ENCODE results near the gene LHCGR.

Gene LHCGR

DNA sequence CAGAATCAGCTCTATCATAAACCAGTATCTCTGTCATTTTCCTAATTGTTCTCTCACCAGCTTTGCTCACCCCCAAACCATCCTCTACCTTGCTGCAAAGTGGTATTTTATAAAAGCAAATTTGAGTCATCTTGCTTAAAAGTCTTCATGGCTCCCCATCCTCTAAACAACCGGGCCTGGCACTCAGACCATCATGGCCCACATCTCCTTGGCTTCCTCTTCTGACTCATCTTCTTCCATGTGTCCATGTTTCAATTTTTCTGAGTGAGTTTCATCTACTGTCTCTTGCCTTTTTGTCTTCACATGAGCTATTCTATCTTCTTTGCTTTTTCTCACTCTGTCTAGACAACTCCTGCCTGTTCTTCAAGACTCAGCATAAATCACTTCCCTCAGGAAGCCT, 58.6 kb downstream of the LHCGR start:
- no peak for DNase-seq (ENCODE audit: low read depth)
- no peak overlapping the region for H3K4me3 ChIP-seq (ENCODE audit: low read depth, low read length)
- TF ChIP-seq, protein P1, sequence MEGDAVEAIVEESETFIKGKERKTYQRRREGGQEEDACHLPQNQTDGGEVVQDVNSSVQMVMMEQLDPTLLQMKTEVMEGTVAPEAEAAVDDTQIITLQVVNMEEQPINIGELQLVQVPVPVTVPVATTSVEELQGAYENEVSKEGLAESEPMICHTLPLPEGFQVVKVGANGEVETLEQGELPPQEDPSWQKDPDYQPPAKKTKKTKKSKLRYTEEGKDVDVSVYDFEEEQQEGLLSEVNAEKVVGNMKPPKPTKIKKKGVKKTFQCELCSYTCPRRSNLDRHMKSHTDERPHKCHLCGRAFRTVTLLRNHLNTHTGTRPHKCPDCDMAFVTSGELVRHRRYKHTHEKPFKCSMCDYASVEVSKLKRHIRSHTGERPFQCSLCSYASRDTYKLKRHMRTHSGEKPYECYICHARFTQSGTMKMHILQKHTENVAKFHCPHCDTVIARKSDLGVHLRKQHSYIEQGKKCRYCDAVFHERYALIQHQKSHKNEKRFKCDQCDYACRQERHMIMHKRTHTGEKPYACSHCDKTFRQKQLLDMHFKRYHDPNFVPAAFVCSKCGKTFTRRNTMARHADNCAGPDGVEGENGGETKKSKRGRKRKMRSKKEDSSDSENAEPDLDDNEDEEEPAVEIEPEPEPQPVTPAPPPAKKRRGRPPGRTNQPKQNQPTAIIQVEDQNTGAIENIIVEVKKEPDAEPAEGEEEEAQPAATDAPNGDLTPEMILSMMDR (conservative IDR thresholded peaks at IDR 0.05; ENCODE audit: low read depth, low read length), result no peak

DNA sequence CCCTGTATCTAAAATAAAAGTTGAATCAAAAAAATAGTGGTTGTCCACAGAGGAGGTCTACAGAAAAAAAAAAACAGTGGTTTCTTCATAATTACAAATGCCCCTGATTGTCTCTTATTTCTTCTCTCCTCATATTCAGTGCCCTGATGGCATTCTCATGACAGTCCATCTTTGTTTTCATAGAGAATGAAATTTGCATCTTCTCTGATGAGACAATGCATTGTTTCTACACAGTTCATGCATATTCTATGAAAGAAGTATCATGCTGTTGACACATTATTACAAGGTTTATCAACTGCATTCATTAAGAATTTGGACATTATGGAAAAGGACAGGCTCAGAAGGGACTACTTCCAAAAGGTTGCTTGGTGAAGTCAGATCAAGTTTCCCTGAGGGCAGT, 59.5 kb downstream of the LHCGR start:
- no peak for DNase-seq (ENCODE audit: low read depth)
- TF ChIP-seq, protein P1 (conservative IDR thresholded peaks at IDR 0.05; ENCODE audit: low read depth, low read length), result no peak
- no peak overlapping the region for H3K4me3 ChIP-seq (ENCODE audit: low read depth, low read length)

DNA sequence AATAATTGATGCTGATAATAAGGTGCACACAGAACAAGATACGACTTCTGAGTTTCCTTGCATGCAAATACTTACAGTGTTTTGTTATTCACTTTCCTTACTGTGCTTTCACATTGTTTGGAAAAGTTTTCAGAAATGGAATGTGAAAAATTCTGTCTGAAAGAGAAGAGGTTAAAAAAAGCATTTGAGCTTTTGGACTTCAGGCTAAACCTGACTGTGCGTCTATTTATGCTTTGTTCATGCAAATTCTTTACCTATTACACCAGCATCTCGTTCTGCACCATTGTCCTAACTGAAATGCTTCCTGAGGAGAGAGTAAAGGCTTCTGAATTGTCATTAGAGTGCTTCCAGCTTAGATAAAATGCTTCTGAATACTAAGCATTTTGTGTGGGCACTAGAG, 61.4 kb downstream of the LHCGR start:
- DNase-seq (ENCODE audit: low read depth), result peak; percentile 67
- TF ChIP-seq, protein P1 (conservative IDR thresholded peaks at IDR 0.05; ENCODE audit: low read depth, low read length), result no peak

DNA sequence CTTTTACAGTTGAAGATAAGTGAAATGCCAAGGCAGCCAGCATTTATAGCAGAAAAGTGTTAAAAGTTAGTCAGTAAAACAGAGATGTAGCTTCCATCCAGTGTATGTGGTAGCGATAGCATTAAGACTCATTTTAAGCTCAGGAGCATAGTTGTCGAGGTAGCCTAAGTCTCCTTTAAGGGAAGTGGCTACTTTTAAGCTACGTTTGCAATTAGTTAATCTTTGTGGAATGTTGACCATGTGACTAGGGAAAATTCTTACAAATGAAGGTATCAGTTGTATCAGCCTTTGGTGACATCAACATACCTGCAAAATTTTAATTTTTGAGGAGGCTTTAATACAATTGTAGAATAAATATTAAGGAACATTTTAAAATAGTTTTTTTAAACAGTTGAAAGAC, 61.9 kb downstream of the LHCGR start:
- peak; percentile 50 for DNase-seq (ENCODE audit: low read depth)
- TF ChIP-seq, protein P1 (conservative IDR thresholded peaks at IDR 0.05; ENCODE audit: low read depth, low read length), result no peak

More for the DNA sequence above, 61.4 kb downstream of the LHCGR start:
- no peak overlapping the region for H3K4me3 ChIP-seq (ENCODE audit: low read depth, low read length)

DNA sequence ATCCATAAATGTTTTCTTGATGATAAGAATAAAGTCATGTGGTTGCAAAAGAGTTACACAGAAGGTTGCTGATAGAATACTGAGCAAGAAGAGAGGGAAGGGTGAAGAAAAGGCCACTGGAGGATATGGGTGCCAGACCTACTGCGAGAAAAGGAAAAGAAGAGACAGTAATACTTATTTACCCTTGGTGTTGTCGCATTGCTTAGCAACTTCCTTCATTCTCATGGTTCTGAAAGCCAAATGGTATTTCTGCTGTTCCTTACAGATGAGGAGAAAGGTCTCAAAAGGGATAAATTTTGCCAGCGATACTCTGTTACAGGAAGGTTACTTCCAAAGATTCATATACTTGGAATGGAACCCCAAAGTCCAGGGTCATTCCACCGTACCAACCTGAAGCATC, 62.5 kb downstream of the LHCGR start:
- H3K4me3 ChIP-seq (ENCODE audit: low read depth, low read length), result no peak overlapping the region
- DNase-seq (ENCODE audit: low read depth), result peak; percentile 30
- TF ChIP-seq, protein P1 (conservative IDR thresholded peaks at IDR 0.05; ENCODE audit: low read depth, low read length), result no peak

More for the DNA sequence above, 61.9 kb downstream of the LHCGR start:
- H3K4me3 ChIP-seq (ENCODE audit: low read depth, low read length), result no peak overlapping the region

DNA sequence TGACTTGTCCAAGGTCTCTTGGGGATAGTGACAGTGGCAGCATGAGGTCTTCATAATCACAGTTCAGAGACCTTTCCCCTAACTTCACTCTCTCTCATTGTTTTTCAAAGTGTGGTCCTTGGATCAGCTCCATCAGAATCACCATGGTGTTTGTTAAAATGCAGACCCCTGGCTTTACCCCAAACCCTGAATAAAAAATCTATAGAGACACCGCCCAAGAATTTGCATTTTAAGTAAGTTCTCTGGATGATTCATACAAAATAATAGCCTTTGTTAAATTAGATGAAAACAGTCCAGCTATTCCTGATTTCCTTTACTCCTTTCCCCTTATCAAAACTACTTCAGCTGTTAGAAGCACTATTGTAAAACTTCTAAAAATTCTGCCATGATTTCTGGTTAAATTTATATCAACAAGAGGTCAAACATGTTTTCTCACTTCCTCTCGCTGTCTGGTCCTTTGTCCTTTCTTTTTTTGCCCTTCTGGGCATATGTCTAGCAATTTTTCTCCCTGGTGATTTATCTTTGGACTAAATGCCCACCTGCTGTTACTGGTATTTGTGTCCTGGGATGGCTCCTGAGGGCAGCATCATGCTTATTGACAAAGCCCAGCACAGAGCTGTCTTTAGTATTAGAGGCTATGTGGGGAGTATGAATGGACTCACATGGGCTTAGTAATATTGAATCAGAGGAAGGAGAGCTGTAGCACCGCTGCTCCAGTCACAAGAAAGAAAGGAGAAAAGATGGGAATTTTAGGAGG, 63.4 kb downstream of the LHCGR start:
- TF ChIP-seq, protein P1 (conservative IDR thresholded peaks at IDR 0.05; ENCODE audit: low read depth, low read length), result no peak
- no peak overlapping the region for H3K4me3 ChIP-seq (ENCODE audit: low read depth, low read length)
- DNase-seq (ENCODE audit: low read depth), result no peak

DNA sequence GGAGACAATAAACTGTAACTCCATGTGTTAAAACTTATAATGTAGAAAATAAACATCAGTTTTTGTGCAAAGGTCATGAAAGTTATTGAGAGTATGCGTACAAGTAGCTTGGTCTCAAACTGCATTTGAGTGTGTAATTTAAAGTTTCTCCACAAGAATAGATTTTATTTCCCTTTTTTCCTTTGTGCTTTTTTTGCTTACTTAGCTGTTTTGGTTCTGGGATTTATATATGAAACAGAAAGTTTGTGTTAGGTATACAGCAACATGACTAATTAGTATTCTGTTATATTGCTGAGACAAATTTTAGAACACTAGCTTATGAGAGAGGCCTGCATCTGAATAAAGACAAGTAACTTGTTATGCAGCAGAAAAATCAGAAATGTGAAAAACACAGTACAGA, 70.4 kb downstream of the LHCGR start:
- TF ChIP-seq, protein P1 (conservative IDR thresholded peaks at IDR 0.05; ENCODE audit: low read depth, low read length), result no peak

More for the DNA sequence above, 70.4 kb downstream of the LHCGR start:
- H3K4me3 ChIP-seq (ENCODE audit: low read depth, low read length), result no peak overlapping the region
- DNase-seq (ENCODE audit: low read depth), result no peak

Measured in choroid plexus epithelial cell (primary cell).